ENCODE results near the gene HTR3A. TPM values are rescaled to one million over a fixed set of nuclear protein-coding genes. Genes with fewer than 3 reads are reported as not detected.

Gene HTR3A
- total and polyA plus RNA-seq, 2 of the 13 experiments (the other 11 are each of a cell fraction or from before 2014, with no cell fraction given) = not detected

DNA sequence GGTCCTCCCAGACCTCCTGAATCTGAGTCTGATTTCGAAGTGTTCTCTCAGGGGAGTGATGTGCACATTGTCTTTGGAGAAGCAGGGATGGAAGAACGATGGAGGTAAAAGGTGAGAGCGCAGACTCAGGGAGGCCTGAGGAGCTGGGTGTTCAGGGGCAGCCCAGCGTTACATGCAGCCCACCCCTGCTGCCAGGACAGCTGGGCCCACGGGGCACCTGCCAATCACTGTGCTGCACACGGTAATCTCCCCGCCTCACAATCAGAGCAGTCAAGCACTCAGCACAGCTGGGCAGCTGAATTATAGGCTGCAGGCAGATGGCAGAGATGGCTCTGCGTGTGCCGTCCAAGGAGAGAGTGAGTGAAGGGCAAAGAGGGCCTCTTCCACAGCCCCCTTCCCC is 17.9 kb upstream of the HTR3A start:
- H3K4me1 ChIP-seq (ENCODE audit: insufficient read depth, low read length) = no peaks in the 10 kb centered on the region
- no peak overlapping the region for H3K4me3 ChIP-seq (replicated peaks in 1 of 3; ENCODE audit: insufficient read depth in 1 of 3, low read depth in 2 of 3, low read length in 3 of 3)
- in situ Hi-C loops (cut with HindIII; ENCODE audit: extremely low pct_ligation_motif_present, low pct_unique_long_range_greater_than_20kb) (no loop called here), intact Hi-C loops (cut with micrococcal nuclease; ENCODE audit: unreplicated experiment) (no loop called here)
- ChIA-PET CTCF (ENCODE audit: low intra/inter-chr PET ratio, low total read pairs) (no interaction called here), POLR2A (no interaction called here)
- TF ChIP-seq CREBL2 (CRISPR knock-in tag; IDR thresholded peaks at IDR 0.05; ENCODE audit: borderline replicate concordance) (no peak), RXRA (CRISPR knock-in tag; IDR thresholded peaks at IDR 0.05) (no peak), FIP1L1 (IDR thresholded peaks at IDR 0.05; ENCODE audit: borderline replicate concordance, insufficient read depth, low read depth, low read length) (no peak), ZBTB8A (CRISPR knock-in tag; IDR thresholded peaks at IDR 0.05; ENCODE audit: borderline replicate concordance, low read depth) (no peak), GATAD2A (CRISPR knock-in tag; IDR thresholded peaks at IDR 0.05) (no peak), ZNF468 (CRISPR knock-in tag; IDR thresholded peaks at IDR 0.05) (no peak), NFIC (IDR thresholded peaks at IDR 0.05; ENCODE audit: low read length) (no peak), TAF1 (CRISPR knock-in tag; IDR thresholded peaks at IDR 0.05) (no peak), HOXA7 (CRISPR knock-in tag; IDR thresholded peaks at IDR 0.05) (no peak), ZSCAN9 (CRISPR knock-in tag; IDR thresholded peaks at IDR 0.05; ENCODE audit: borderline replicate concordance) (no peak), RCOR2 (CRISPR knock-in tag; IDR thresholded peaks at IDR 0.05) (no peak), ZNF644 (CRISPR knock-in tag; IDR thresholded peaks at IDR 0.05; ENCODE audit: low read depth) (no peak), ZNF354B (CRISPR knock-in tag; IDR thresholded peaks at IDR 0.05) (no peak), KLF12 (CRISPR knock-in tag; IDR thresholded peaks at IDR 0.05; ENCODE audit: borderline replicate concordance) (no peak), ZNF317 (CRISPR knock-in tag; IDR thresholded peaks at IDR 0.05) (no peak)
- TF ChIP-seq, protein P1, sequence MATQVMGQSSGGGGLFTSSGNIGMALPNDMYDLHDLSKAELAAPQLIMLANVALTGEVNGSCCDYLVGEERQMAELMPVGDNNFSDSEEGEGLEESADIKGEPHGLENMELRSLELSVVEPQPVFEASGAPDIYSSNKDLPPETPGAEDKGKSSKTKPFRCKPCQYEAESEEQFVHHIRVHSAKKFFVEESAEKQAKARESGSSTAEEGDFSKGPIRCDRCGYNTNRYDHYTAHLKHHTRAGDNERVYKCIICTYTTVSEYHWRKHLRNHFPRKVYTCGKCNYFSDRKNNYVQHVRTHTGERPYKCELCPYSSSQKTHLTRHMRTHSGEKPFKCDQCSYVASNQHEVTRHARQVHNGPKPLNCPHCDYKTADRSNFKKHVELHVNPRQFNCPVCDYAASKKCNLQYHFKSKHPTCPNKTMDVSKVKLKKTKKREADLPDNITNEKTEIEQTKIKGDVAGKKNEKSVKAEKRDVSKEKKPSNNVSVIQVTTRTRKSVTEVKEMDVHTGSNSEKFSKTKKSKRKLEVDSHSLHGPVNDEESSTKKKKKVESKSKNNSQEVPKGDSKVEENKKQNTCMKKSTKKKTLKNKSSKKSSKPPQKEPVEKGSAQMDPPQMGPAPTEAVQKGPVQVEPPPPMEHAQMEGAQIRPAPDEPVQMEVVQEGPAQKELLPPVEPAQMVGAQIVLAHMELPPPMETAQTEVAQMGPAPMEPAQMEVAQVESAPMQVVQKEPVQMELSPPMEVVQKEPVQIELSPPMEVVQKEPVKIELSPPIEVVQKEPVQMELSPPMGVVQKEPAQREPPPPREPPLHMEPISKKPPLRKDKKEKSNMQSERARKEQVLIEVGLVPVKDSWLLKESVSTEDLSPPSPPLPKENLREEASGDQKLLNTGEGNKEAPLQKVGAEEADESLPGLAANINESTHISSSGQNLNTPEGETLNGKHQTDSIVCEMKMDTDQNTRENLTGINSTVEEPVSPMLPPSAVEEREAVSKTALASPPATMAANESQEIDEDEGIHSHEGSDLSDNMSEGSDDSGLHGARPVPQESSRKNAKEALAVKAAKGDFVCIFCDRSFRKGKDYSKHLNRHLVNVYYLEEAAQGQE (IDR thresholded peaks at IDR 0.05; ENCODE audit: borderline replicate concordance in 1 of 2, low read depth in 1 of 2, low read length in 2 of 2) = no peak
- TF ChIP-seq, protein P2, sequence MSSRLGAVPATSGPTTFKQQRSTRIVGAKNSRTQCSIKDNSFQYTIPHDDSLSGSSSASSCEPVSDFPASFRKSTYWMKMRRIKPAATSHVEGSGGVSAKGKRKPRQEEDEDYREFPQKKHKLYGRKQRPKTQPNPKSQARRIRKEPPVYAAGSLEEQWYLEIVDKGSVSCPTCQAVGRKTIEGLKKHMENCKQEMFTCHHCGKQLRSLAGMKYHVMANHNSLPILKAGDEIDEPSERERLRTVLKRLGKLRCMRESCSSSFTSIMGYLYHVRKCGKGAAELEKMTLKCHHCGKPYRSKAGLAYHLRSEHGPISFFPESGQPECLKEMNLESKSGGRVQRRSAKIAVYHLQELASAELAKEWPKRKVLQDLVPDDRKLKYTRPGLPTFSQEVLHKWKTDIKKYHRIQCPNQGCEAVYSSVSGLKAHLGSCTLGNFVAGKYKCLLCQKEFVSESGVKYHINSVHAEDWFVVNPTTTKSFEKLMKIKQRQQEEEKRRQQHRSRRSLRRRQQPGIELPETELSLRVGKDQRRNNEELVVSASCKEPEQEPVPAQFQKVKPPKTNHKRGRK (CRISPR knock-in tag; IDR thresholded peaks at IDR 0.05) = no peak
- no peaks in the 10 kb centered on the region for H3K9me3 ChIP-seq (ENCODE audit: low read length)
- FAIRE-seq (no peak), DNase-seq (ENCODE audit: low spot score) (no peak), ATAC-seq (no peak)
- H3K9ac ChIP-seq (ENCODE audit: insufficient read depth, low read depth, low read length) = no peak overlapping the region
- no TSS peak for BruUV-seq (replicated peaks)
- H2AFZ ChIP-seq (ENCODE audit: low read length) = no peak overlapping the region
- H3K4me2 ChIP-seq (ENCODE audit: low read depth, low read length) = no peak overlapping the region
- no peak overlapping the region for H3K27ac ChIP-seq (ENCODE audit: extremely low read length, insufficient read depth, low read length)
- peaks cover 0 to 25% of the 10 kb centered on the region in 2 experiments; a peak in 2 of 5 replicates for H3K27me3 ChIP-seq (ENCODE audit: control insufficient read depth in 1 of 2, insufficient read depth in 2 of 2, low read length in 2 of 2)
- no peaks in the 10 kb centered on the region for H4K20me1 ChIP-seq (ENCODE audit: insufficient read depth, low read length)
- WGBS (ENCODE audit: low lambda C conversion rate) = 23% methylated on average over 6 of the region's 9 CpGs
- H3K36me3 ChIP-seq (replicated peaks in 1 of 2; ENCODE audit: control insufficient read depth in 1 of 2, insufficient read depth in 2 of 2, low read length in 2 of 2) = no peaks in the 10 kb centered on the region
- no peaks in the 10 kb centered on the region for H3K79me2 ChIP-seq (ENCODE audit: insufficient read depth, low read length)

All from HepG2 (cell line).